GM19467 (cell line): ENCODE measurements around the gene PPP2R2C.

Source experiments
- ATAC-seq: cut with Tn5 transposase; IDR thresholded peaks from one replicate; pipeline ENCODE4 v1.9.1; 2021; ENCODE audit warnings: mild to moderate bottlenecking, moderate library complexity; ENCODE audit not compliant: unreplicated experiment

The PPP2R2C gene

DNA sequence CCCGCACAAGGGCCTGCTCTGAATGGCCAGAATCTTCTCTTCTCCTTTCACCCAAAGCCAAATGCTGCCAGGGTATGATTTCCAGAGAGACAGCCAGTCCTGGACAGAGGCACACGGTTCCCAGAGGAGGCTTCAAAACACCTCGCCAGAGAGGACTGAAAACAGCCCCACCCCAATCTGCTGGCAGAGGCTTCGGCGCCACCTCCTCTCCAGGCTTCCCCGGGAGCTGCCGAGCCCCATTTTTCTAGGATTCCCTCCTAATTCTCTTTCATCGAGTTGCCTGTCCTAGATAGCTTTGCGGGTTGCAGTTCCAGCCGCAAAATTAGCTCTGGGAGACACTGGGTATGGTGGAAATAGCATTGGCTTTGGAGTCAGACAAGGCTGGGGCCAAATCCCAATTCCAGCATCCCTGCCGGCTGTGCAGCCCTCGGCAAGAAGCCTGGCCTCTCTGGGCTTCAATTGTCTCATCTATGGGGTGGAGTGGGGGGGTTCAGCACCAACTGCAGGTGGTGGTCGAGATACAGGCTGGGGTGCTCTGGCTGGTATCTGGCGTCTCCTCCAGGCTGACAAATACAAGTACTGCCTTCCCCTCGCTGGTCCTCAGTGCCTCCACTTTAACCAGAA lies 22.6 kb downstream of the PPP2R2C start:
- no peak for ATAC-seq

DNA sequence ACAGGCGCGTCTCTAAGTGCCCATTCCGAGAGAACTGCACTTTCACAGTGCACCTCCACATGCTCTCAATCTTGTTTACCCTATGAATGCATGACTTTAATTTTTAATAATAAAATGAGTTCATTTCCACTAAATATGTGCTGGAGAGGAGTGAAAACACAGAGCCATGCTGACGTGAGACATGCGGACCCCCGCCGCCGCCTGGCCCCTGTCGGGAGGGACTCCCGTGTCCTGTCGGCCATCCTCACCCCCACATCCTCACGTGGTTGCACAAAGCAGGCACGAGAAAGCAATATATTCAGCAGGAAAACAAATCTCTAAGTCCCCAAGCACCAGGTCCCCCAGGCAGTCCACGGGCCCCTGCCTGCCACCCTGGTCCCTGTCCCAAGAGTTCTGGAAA lies 23.1 kb downstream of the PPP2R2C start:
- ATAC-seq: no peak

DNA sequence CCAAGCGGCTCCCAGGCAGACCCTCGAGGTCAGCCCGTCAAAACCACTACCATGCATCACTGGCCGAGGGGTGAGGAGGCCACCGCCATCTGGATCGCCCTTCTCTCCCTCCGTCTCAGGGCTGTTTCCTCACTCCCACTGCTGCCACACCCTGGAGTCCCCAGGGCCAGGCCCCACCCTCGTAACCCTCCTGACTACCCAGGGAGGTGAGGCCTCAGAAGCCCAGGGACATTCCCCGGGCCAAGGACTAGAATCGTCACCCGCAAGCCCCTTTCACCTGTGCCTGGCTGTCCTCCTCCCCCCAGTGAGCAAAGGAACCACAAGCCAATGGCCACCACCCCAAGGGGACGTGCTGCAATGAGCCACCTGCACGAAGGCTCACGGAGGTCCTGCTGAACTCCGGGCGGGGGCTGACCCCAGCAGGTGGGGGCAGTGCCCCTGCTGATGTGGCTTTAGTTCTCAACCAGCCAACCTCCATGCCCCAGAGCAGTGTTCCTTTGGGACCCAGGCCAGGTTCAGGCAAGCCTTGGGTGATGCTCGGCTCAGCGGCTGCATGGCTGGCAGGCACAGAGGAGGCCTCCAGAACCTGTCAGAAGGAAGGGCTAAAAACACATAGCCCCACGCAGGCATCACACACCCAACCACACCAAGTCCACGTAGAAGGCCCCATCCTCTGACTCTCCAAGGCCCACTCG lies 23.8 kb downstream of the PPP2R2C start:
- ATAC-seq: no peak

DNA sequence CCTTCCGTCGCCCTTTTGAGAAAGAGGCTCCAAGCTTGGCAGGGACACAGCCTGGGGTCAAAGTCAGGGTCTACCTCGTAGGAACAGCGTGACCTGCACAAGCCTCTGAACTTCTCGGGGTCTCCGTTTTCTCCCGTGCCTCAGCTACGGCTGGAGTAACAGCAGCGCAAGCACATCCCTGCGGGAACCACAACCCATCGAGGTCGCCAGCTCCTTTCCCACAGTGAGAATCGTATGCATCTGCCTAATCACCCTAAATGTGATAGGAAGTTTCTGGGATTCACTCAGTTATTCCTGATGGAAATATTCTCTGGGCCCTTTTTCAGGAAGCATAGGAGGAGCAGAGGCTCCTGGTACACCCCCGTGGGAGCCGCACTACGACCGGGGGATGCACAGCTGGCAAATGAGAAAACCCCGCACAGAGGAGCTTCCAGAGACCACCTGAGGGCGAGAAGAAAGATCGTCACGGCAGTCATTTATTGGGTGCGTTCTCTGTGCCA lies 24.7 kb downstream of the PPP2R2C start:
- no peak for ATAC-seq

DNA sequence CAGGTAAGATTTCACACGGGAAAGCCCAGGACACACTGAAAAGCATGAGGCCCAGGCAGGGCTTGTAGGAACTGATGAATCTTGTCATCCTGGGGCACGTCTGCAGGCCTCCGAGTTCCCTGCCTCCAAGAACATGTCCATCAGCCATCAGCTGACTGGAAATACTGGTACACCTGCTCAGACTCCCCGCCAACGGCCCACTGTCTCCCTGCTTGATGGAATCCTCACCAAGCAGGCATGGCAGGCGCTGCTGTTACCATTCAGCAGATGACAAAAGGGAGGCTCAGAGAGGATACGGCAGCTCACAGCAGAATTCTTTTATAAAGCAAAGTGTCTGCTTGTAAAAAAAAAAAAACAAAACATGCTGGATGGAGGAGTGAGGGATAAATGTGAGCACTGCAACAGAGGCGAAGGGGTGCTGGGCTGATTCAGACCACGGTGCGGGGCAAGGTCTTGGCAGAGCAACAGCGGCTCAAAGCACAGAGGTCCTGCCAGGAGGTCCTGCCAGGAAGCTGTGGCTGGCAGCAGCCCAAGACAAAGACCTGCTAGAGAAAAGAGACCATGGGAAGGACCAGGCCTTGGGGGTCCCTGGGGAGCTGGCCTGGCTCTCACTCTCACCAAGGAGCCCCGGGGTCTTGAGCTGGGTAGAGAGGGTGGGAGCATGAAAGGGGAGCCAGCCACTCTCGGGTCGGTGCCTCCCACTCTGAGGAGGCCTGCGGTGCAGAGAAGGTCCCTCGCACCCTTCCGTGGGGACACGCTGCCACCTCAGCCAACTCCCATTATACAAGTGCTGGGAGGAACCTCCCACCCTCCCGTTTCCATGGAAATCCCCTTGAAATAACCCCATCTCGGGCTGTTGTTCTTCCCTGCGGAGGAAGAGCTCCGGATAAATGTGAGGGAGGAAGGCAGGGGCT lies 25.6 kb downstream of the PPP2R2C start:
- ATAC-seq: no peak

DNA sequence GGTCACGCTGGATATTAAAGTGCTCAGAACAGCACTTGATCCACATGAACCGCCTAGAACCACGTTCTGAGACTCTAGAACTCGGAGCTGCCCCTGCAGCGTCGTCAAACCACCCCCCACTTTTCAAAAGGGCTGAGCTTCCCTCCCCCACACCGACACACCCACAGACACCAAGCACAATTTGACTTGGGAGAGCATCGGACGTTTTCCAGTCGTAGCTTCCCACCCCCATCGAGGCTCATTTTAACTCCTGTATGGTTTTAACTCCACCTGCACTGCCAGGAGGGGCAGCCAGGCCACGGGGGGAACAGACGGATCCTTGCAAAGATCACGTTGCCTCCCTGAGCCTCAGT lies 26.3 kb downstream of the PPP2R2C start:
- ATAC-seq: no peak

DNA sequence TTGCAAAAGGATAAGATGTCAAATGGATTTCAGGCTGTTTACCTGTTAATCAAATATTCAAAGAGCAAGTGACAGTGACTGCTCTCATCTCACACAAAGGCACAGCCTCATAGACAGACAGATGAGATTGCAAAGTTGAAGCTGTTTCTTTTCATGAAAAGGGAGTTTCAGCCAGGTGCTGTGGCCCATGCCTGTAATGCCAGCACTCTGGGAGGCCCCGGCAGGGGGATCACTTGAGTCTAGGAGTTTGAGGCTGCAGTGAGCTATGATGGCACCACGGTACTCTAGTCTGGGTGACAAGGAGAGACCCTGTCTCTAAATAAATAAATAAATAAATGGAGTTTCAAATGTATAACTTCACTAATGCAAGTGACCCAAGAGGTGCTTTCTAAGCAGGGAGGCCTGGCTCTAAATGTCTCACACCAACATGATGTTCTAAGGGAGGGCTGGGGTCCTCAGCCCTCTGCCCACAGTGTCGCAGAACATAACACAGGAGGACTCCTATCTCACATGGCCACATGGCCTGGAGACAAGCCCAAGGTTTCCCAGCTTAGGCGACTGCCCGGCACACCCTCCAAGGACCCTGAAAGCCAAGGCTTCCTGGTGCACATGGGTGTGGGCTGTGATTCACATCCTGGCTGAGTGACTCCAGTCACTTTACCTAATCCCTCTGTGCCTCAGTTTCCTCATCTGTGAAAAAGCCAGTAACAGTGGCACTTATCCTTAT lies 26.8 kb downstream of the PPP2R2C start:
- ATAC-seq: no peak

DNA sequence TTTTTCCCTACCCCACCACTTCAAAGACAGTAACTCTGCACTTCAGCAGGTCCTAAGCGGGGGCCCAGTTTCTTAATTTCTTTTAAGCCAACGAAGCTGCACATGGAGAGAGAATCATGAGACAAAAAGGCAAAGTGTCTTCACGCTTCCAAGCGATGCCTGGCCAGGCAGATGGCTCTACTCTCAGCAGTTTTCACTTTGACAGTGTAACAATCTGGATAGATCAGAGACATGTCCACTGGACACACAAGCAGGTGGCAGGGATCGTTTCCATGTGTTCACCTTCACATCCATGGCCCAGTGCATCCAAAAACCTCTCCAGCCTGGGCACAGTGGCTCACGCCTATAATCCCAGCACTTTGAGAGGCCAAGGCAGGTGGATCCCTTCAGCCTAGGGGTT lies 27.8 kb downstream of the PPP2R2C start:
- ATAC-seq: no peak

DNA sequence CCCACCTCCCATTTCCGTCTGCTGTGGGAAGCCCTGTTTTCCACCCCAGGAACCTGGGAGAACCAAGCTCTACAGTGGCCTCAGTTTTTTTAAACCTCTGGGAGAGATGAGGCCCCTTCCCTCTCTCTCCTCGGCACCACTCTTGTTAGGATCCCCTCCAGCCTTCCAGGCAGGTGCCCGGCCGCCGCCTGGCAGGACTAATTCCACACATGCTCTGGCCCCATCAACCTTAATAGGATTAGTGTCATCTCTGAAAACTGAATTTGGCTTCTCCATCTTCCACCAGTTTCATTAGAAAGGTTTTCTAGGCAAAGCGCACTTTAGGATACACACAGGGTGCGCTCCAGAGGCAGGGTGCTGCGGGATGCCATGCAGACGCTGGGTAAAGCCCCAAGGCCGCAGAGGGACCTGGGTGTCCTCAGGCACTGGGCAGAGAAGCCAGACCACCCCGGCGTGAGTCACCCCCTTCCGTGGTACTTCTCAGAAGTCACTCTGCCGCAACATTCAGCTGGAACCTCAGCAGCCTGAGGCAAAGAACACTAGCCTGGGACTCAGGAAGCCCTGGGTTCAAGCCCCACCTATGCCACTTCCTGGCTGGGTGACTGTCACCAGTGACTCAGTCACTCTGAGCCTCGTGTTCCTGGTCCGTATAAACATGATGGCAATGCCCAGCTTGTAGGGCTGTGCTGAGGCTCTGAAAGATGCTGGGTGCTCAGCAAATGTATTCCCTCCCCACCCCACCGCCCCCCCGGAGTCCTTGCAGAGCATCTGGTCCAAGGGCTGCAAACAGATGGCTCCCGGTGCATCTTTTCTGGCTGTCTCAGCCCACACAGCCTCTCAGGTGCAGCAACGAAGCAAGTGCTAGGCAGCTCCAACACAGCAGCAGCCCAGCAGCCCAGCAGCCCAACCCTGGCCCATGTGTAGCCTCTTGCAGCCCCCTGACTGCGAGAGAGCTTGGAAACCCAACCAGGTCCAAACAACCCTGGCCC lies 29.1 kb downstream of the PPP2R2C start:
- no peak for ATAC-seq

DNA sequence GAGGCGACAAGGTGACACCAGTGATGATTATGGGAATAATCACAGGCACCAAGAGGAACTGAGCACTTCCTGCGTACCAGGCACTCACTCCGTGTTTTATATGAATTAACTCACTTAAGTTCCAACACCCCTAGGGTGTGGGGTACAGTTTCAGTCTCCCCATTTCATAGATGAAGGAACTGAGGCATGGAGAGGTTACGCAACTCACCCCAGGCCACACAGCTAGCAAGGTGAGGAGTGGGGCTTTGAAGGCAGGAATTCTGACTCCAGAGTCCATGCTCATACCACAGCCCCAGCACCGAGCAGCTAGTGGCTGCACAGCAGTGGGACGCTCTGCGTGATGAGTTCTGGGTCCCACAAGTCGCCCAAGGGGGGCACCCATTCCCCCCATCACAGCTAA lies 29.9 kb downstream of the PPP2R2C start:
- ATAC-seq: no peak

DNA sequence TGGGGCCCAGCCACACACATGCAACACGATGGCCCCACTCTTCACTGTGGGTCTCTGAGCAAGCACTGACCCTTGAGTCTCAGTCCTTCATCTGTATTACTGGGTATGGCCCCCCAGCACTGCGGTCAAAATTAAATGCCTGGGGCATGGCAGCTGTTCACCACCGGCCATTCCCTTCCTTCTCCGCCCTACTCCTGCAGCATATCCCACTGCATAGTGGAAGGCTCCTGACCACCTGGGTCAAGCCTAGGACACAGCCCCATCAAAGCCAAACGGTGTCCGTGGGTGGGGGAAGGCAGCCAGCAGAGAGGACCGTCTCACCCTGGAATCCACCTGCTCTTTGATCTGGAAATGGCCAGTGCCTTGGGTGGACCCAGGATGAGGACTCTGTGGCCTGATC lies 30.7 kb downstream of the PPP2R2C start:
- ATAC-seq: no peak

DNA sequence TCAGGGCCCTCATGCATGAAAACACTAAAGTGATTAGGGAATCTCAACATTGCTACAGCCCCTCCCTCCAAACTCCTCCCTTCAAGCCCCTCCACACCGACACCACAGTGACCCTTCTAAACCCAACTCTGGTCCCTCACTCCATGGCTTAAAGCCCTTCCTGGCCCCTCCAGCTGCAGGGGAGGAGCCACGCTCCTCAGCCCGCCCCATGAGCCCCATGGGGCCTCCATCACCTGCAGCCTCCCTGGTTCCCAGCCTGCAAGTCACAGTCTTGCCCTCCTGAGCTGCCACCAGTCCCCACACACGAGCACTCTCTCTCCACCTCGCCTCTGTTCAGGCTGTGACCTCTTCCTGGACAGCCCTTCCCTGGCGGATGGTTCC lies 31.2 kb downstream of the PPP2R2C start:
- no peak for ATAC-seq

DNA sequence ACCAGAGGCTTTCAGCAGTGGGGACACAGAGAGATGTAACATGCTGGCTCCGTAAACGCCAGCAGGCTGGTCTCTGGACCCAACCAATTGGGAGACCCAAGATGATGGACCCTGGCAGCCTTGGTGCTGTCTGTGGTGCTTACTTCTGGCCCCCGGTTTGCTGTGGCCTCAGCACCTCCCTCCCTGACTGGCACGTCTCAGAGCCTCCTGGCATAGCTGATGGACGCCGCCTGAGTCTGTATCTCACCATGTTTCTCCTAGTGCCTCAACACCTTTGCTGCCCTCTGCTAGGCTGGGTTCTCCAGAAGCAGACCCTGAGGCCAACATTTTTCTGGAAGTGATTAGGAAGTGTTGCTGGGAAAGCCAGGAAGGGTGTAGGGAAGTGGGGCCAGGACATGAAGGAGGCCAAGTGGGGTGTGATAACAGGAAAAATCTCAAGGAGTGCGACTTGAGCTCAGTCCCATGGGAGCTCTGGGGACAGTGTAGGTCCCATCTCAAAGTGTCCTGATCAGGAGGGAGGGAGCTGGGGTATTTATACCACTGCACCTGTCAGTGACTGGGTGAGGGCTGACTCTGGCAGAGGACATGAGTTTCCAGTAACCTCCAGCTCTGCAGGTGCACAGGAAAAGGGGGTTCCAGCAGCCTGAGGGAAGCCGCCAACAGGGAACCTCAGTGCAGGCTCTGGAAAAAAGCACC lies 31.8 kb downstream of the PPP2R2C start:
- ATAC-seq: no peak

DNA sequence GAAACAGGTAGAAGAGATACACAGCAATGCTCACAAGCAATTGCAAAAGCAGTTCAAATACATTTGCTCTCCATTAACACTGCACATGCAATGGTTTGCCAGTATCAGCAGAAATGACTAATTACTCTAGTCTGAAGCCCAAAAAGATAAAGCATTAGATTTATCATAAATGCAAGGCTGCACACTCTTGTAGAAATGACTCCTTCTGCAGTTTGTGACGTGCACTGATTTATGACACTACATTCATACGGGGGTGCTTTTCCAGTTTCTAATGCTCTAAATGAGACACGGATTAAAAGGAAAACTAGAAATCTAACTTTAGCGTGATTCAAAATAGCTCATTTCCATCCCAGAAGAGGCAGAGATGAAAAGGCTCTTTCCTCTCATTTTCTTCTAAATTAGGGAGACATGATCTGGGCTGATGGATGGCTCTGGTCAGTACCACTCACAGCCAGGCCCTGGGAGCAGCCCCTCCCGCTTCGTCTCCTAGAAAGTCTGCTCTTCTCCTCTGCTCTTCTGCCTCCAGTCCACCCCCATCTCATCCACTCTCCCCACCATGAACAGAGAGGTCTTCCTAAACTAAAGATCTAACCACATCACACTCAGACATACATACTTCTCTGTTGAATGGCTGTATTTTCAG lies 33.2 kb downstream of the PPP2R2C start:
- no peak for ATAC-seq

DNA sequence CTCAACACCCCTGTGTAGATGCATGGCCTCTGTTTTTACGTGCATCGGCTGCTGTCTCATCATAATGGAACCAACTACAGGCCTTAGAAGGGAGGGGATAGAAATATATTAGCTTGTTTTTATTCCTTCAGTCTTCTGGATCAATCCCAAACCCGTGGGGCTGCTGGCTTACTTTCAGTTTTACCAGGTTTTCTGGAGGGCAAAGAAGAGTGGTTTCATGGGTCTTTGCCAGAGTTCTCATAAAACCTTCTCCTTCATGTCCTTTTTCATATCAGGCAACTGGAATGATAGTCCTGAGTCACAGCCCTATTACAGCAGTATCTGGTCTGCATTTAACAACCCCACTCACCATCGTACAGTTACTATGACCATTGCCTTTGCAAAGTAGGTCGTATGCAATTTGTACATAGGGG lies 34.6 kb downstream of the PPP2R2C start:
- no peak for ATAC-seq

DNA sequence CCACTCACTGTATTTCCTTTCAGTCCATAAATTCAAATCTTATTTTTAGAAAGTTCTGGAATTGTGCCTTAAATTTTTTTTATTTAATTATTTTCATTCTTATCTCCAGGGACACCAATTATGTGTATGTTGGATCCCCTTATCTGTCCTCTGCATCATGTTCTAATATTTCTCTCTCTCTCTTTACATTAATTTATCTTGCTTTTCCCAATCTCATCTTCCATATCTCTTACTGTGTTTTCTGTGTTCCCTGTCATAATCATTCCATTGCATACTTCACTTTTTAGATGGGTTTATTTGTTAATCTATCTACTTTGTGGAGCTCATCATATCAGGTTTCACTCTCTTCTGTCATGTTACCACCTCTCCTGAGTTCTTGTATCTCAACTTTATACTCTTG lies 37.4 kb downstream of the PPP2R2C start:
- no peak for ATAC-seq

DNA sequence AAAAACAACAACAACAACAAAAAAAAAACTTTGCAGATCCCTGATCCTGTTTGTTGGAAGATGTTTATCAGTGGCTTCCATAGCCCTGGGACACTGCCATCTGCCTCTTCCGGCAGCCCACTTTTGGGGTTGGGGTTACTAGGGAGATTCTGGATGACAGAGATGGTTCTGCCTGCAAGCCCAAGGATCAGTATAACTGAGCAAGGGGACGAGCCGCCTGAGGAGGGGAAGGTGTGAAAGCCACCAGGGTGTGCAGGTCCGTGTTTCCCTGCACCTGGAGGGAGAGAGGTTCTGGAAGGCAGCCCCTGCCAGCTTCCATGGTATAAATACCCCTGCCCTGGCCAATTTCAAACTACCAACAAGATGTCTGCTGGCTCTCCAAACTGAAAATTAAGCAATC lies 41.5 kb downstream of the PPP2R2C start:
- no peak for ATAC-seq

DNA sequence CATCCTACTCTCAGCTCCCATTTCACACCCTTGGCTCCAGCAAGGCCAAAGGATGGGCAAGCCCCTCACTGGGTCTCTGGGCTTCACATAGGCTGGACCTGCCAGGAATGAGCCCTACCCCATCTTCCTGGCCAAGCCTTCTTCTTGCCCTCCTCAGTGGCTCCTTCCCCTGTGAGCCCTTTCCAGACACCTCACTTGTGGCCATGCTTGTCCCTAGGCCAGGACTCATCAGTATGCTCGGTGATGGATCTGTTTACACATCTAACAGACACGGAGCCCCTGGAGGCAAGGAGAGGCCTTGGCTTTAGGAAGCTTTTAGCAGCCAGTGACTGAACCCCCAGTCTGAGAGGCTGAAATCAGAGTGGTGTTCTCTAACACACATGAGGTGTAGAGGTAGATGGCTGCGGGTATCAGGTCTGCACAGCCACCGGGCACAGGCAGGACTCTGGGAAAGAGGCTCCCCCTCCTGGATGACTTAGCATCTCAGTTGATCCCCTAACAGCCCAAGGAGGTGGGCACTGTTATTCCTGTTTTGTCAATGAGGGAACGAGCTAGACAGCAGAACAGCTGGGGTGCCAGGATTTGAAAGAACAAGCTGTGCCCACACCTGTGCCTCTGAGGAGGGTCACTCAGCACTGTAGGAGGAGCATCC lies 44.8 kb downstream of the PPP2R2C start:
- ATAC-seq: no peak
